Measurements from ENCODE around the gene VPREB3.

Gene VPREB3

DNA sequence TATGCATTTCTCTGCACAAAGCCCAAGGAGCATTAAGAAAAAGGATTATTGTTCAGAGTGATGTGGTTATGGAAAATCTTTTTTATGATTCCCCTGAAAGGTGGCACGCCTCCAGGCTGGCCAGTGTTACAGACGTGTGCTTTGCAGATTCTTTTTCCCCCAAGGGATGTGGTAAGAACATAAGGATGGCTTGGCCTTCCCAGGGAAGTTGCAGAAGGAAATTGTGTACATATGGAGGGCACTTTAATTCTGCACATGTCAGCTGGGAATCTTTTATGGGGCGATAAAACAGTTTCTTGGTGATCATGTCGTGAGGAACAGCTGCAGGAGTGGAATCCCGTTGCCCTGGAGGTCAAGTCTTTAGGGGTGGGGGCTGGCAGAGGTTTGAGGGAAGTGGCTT, 42.2 kb upstream of the VPREB3 start:
- Histone ChIP-seq H3K27ac (ENCODE audit: low read depth, low read length) (no peak overlapping the region), H2BK5ac (ENCODE audit: low read length) (no peak overlapping the region), H3K18ac (ENCODE audit: low read length) (no peak overlapping the region), H3K27me3 (ENCODE audit: insufficient read depth, low read length, poor library complexity) (no peaks in the 10 kb centered on the region), H3K36me3 (ENCODE audit: control insufficient read depth, insufficient read depth, low read length) (peaks cover 20% of the 10 kb centered on the region), H3K79me2 (ENCODE audit: control insufficient read depth, insufficient read depth, low read length) (peaks cover 9% of the 10 kb centered on the region), H3K56ac (ENCODE audit: low read length) (no peak overlapping the region), H2BK15ac (replicated peaks; ENCODE audit: low read depth) (no peak overlapping the region), H3K4me2 (ENCODE audit: low read length) (no peak overlapping the region), H3K79me1 (ENCODE audit: low read length) (peaks cover 8% of the 10 kb centered on the region), H2BK120ac (ENCODE audit: low read depth, low read length) (no peak overlapping the region), H4K5ac (ENCODE audit: low read length) (no peak overlapping the region), H2AK5ac (ENCODE audit: low read length) (no peak overlapping the region), H3K23ac (ENCODE audit: low read length) (no peak overlapping the region), H3K9ac (ENCODE audit: low read length) (no peak overlapping the region), H3K4ac (ENCODE audit: low read depth, low read length) (no peak overlapping the region), H3K4me3 (ENCODE audit: low read length) (no peak overlapping the region), H3K4me1 (ENCODE audit: control insufficient read depth, low read depth, low read length) (no peaks in the 10 kb centered on the region), H4K8ac (ENCODE audit: low read depth, low read length) (no peak overlapping the region)
- DNase-seq, result no peak
- WGBS (ENCODE audit: extremely low coverage, insufficient coverage, low lambda C conversion rate), result no CpG with 5 or more reads among the region's 5 CpGs

DNA sequence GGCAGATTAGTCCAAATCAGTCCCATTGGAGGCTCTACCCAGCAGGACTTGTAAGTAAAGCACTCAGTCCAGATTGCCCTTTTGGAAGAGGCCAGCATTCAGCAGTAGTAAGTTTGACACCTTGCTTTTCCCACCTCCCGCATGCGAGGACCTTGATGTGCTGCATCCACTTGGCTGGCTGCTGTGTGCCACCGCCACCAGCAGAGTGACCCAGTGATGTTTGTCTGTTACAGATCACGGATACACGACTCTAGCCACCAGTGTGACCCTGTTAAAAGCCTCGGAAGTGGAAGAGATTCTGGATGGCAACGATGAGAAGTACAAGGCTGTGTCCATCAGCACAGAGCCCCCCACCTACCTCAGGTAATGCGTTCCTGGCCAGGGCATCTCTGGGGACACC, 39.1 kb upstream of the VPREB3 start:
- H3K79me2 ChIP-seq (ENCODE audit: control insufficient read depth, insufficient read depth, low read length), result peaks cover 33% of the 10 kb centered on the region
- H2BK5ac ChIP-seq (ENCODE audit: low read length), result no peak overlapping the region
- DNase-seq, result peak; percentile 49
- no peak overlapping the region for H3K4ac ChIP-seq (ENCODE audit: low read depth, low read length)
- WGBS (ENCODE audit: extremely low coverage, insufficient coverage, low lambda C conversion rate), result no CpG with 5 or more reads among the region's 8 CpGs
- no peak overlapping the region for H2AK5ac ChIP-seq (ENCODE audit: low read length)
- H3K56ac ChIP-seq (ENCODE audit: low read length), result no peak overlapping the region
- H3K9ac ChIP-seq (ENCODE audit: low read length), result no peak overlapping the region
- no peaks in the 10 kb centered on the region for H3K27me3 ChIP-seq (ENCODE audit: insufficient read depth, low read length, poor library complexity)
- H3K4me2 ChIP-seq (ENCODE audit: low read length), result no peak overlapping the region
- H3K23ac ChIP-seq (ENCODE audit: low read length), result no peak overlapping the region
- H2BK120ac ChIP-seq (ENCODE audit: low read depth, low read length), result no peak overlapping the region
- peaks cover 1% of the 10 kb centered on the region for H3K4me1 ChIP-seq (ENCODE audit: control insufficient read depth, low read depth, low read length)
- H3K18ac ChIP-seq (ENCODE audit: low read length), result no peak overlapping the region
- no peak overlapping the region for H3K4me3 ChIP-seq (ENCODE audit: low read length)
- peaks cover 15% of the 10 kb centered on the region for H3K36me3 ChIP-seq (ENCODE audit: control insufficient read depth, insufficient read depth, low read length)
- H4K8ac ChIP-seq (ENCODE audit: low read depth, low read length), result no peak overlapping the region
- no peak overlapping the region for H2BK15ac ChIP-seq (replicated peaks; ENCODE audit: low read depth)
- no peak overlapping the region for H4K5ac ChIP-seq (ENCODE audit: low read length)
- H3K79me1 ChIP-seq (ENCODE audit: low read length), result peaks cover 22% of the 10 kb centered on the region
- H3K27ac ChIP-seq (ENCODE audit: low read depth, low read length), result no peak overlapping the region

DNA sequence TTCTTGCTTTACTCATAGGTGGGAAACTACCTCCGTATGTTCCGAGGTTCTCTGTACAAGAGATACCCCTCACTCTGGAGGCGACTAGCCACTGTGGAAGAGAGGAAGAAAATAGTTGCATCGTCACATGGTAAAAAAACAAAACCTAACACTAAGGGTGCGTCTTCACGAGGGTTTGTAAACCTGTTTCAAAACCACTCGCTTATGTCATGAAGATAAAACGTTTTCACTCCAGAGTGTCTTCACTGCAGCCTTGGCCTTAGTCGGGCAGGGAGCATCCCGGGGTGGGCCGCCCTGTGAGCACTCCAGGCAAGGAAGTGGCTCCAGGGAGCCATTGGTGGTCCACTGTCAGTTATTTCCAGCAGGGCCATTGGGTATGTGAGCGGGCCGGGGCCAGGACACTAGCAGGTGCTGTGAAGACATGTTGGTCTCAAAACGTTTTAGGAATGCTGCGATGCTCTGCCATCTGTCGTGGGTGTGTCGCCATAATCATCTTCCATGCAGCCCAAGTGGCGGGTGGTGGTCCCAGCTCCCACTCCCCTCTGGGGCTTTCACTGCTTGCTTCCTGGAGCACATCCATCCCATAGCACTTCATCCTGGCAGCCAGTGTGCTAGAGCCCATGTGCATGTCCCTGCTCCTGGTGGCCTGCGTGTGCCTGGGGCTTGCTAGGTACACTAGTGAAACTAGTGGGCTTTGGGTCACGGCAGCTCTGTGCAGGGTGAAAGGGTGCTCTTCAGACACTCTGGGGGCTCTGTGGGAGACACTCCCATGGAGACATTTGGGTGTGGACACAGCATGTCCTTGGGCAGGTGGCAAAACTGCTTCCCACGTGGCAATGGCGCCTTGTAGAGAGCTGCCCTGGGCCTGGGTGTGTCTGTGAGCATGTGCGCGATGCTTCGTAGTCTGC, 37.8 kb upstream of the VPREB3 start:
- H3K4me1 ChIP-seq (ENCODE audit: control insufficient read depth, low read depth, low read length), result peaks cover 1% of the 10 kb centered on the region
- no peak overlapping the region for H3K18ac ChIP-seq (ENCODE audit: low read length)
- H4K5ac ChIP-seq (ENCODE audit: low read length), result no peak overlapping the region
- peaks cover 43% of the 10 kb centered on the region for H3K79me2 ChIP-seq (ENCODE audit: control insufficient read depth, insufficient read depth, low read length)
- no peak overlapping the region for H2BK120ac ChIP-seq (ENCODE audit: low read depth, low read length)
- no peak overlapping the region for H3K4me2 ChIP-seq (ENCODE audit: low read length)
- peaks cover 10% of the 10 kb centered on the region for H3K36me3 ChIP-seq (ENCODE audit: control insufficient read depth, insufficient read depth, low read length)
- no peak overlapping the region for H3K9ac ChIP-seq (ENCODE audit: low read length)
- no CpG with 5 or more reads among the region's 25 CpGs for WGBS (ENCODE audit: extremely low coverage, insufficient coverage, low lambda C conversion rate)
- H3K27me3 ChIP-seq (ENCODE audit: insufficient read depth, low read length, poor library complexity), result no peaks in the 10 kb centered on the region
- no peak overlapping the region for H2BK15ac ChIP-seq (replicated peaks; ENCODE audit: low read depth)
- H3K27ac ChIP-seq (ENCODE audit: low read depth, low read length), result no peak overlapping the region
- no peak overlapping the region for H4K8ac ChIP-seq (ENCODE audit: low read depth, low read length)
- H2AK5ac ChIP-seq (ENCODE audit: low read length), result no peak overlapping the region
- no peak overlapping the region for H3K4ac ChIP-seq (ENCODE audit: low read depth, low read length)
- H2BK5ac ChIP-seq (ENCODE audit: low read length), result no peak overlapping the region
- no peak overlapping the region for H3K23ac ChIP-seq (ENCODE audit: low read length)
- peaks cover 27% of the 10 kb centered on the region for H3K79me1 ChIP-seq (ENCODE audit: low read length)
- H3K4me3 ChIP-seq (ENCODE audit: low read length), result no peak overlapping the region
- no peak for DNase-seq
- H3K56ac ChIP-seq (ENCODE audit: low read length), result no peak overlapping the region

DNA sequence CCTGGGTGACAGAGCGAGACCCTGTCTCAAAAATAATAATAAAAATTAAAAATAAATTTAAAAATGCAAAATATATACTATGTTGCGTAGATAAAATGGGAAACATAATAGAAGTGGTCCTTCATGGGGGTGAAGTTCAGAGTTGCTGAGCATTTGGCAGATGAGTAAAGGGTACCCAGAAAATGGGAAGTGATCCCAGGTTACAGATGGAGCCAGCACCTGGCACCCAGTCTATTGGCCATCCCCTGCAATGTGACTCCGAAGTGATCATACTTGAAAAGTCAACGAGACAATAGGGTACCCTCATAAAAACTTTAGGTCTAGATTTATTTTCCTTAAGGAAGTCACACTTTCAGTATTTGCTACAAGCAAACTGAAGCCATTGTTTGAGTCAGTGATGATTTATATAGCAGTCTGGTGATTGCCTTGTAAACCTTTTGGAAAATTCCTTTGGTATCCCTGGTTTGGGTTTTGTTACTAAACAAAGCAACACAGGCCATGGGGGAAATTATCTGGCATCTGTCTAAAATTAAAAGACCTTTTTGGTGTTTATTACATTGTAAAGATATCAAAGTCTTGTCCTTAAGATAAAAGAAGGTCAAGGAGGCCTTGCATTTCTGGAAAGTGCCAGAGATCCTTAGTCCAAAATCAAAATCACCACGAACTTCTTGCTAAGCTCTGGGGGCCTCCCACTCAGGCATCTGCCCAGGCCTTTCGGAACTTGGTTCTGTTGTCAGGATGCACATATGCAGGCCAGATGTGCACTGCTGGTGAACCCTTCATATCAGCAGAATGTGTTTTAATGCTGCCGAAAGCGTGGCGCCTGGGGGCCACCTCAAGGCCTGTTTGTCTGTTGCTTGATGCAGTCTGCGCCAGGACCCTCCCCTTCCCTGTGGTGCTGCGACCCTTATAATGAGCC, 36.9 kb upstream of the VPREB3 start:
- peaks cover 10% of the 10 kb centered on the region for H3K36me3 ChIP-seq (ENCODE audit: control insufficient read depth, insufficient read depth, low read length)
- H3K27ac ChIP-seq (ENCODE audit: low read depth, low read length), result no peak overlapping the region
- H3K56ac ChIP-seq (ENCODE audit: low read length), result no peak overlapping the region
- DNase-seq, result no peak
- H4K5ac ChIP-seq (ENCODE audit: low read length), result no peak overlapping the region
- H2BK5ac ChIP-seq (ENCODE audit: low read length), result no peak overlapping the region
- peaks cover 27% of the 10 kb centered on the region for H3K79me1 ChIP-seq (ENCODE audit: low read length)
- H3K9ac ChIP-seq (ENCODE audit: low read length), result no peak overlapping the region
- H3K4me3 ChIP-seq (ENCODE audit: low read length), result no peak overlapping the region
- no peak overlapping the region for H3K4ac ChIP-seq (ENCODE audit: low read depth, low read length)
- peaks cover 43% of the 10 kb centered on the region for H3K79me2 ChIP-seq (ENCODE audit: control insufficient read depth, insufficient read depth, low read length)
- H2BK120ac ChIP-seq (ENCODE audit: low read depth, low read length), result no peak overlapping the region
- no peak overlapping the region for H3K4me2 ChIP-seq (ENCODE audit: low read length)
- H3K23ac ChIP-seq (ENCODE audit: low read length), result no peak overlapping the region
- H3K18ac ChIP-seq (ENCODE audit: low read length), result no peak overlapping the region
- no peaks in the 10 kb centered on the region for H3K27me3 ChIP-seq (ENCODE audit: insufficient read depth, low read length, poor library complexity)
- H2BK15ac ChIP-seq (replicated peaks; ENCODE audit: low read depth), result no peak overlapping the region
- H2AK5ac ChIP-seq (ENCODE audit: low read length), result no peak overlapping the region
- no peak overlapping the region for H4K8ac ChIP-seq (ENCODE audit: low read depth, low read length)
- no CpG with 5 or more reads among the region's 11 CpGs for WGBS (ENCODE audit: extremely low coverage, insufficient coverage, low lambda C conversion rate)
- peaks cover 3% of the 10 kb centered on the region for H3K4me1 ChIP-seq (ENCODE audit: control insufficient read depth, low read depth, low read length)

DNA sequence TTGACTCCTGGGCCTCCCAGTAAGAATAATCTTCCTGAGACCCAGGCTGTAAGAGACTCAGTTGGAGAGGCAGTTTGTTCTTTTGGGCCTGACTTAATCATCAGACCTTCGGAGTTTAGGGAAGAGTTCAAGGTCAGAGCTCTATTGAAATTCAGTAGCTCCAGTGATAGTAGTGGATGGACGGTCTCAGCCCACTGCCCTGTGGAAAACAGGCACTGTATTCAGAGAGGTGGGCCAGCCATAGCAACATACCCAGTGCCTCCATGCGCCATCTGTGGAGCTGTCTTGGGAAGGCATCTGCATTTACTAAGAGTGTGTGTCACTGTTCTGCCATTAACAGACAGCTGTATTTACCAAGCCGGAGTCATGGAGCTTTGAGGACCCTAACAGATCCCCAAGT, 35.4 kb upstream of the VPREB3 start:
- no peak overlapping the region for H2BK15ac ChIP-seq (replicated peaks; ENCODE audit: low read depth)
- H2BK120ac ChIP-seq (ENCODE audit: low read depth, low read length), result no peak overlapping the region
- no peaks in the 10 kb centered on the region for H3K27me3 ChIP-seq (ENCODE audit: insufficient read depth, low read length, poor library complexity)
- H3K56ac ChIP-seq (ENCODE audit: low read length), result peak overlapping the region; percentile 46
- no peak overlapping the region for H3K27ac ChIP-seq (ENCODE audit: low read depth, low read length)
- no peak overlapping the region for H2BK5ac ChIP-seq (ENCODE audit: low read length)
- no peak overlapping the region for H3K23ac ChIP-seq (ENCODE audit: low read length)
- no peak overlapping the region for H4K8ac ChIP-seq (ENCODE audit: low read depth, low read length)
- H3K4me3 ChIP-seq (ENCODE audit: low read length), result no peak overlapping the region
- peak; percentile 43 for DNase-seq
- no peak overlapping the region for H3K18ac ChIP-seq (ENCODE audit: low read length)
- H2AK5ac ChIP-seq (ENCODE audit: low read length), result no peak overlapping the region
- peaks cover 7% of the 10 kb centered on the region for H3K36me3 ChIP-seq (ENCODE audit: control insufficient read depth, insufficient read depth, low read length)
- WGBS (ENCODE audit: extremely low coverage, insufficient coverage, low lambda C conversion rate), result no CpG with 5 or more reads among the region's 4 CpGs
- H3K4me1 ChIP-seq (ENCODE audit: control insufficient read depth, low read depth, low read length), result peaks cover 3% of the 10 kb centered on the region
- H3K4ac ChIP-seq (ENCODE audit: low read depth, low read length), result no peak overlapping the region
- no peak overlapping the region for H3K4me2 ChIP-seq (ENCODE audit: low read length)
- H3K9ac ChIP-seq (ENCODE audit: low read length), result peak overlapping the region; percentile 22
- no peak overlapping the region for H4K5ac ChIP-seq (ENCODE audit: low read length)
- H3K79me1 ChIP-seq (ENCODE audit: low read length), result peaks cover 27% of the 10 kb centered on the region
- peaks cover 43% of the 10 kb centered on the region for H3K79me2 ChIP-seq (ENCODE audit: control insufficient read depth, insufficient read depth, low read length)
